ENCODE data around the gene ATP11A.

Gene ATP11A

DNA sequence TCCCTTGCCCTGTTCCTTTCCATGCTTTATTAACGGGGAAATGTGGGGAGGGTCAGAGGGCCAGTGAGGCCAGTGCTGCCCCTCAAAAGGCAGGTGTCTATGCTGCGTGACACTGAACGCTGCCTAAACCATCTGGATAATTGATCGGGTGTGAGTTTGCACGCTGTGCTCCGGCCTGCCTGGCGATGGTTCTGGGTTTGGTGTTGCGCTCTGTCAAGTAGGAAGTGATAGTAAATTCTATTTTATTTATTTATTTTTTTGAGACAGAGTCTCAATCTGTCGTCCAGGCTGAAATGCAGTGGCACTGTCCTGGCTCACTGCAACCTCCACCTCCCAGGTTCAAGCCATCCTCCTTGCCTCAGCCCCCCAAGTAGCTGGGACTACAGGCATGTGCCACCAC is 86.5 kb downstream of the ATP11A start:
- no peak for DNase-seq (ENCODE audit: low read depth)
- TF ChIP-seq, protein P1, sequence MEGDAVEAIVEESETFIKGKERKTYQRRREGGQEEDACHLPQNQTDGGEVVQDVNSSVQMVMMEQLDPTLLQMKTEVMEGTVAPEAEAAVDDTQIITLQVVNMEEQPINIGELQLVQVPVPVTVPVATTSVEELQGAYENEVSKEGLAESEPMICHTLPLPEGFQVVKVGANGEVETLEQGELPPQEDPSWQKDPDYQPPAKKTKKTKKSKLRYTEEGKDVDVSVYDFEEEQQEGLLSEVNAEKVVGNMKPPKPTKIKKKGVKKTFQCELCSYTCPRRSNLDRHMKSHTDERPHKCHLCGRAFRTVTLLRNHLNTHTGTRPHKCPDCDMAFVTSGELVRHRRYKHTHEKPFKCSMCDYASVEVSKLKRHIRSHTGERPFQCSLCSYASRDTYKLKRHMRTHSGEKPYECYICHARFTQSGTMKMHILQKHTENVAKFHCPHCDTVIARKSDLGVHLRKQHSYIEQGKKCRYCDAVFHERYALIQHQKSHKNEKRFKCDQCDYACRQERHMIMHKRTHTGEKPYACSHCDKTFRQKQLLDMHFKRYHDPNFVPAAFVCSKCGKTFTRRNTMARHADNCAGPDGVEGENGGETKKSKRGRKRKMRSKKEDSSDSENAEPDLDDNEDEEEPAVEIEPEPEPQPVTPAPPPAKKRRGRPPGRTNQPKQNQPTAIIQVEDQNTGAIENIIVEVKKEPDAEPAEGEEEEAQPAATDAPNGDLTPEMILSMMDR (IDR thresholded peaks at IDR 0.05; ENCODE audit: low read depth, low read length, missing control alignments): no peak
- H3K4me3 ChIP-seq (ENCODE audit: low read depth, low read length): no peak overlapping the region

DNA sequence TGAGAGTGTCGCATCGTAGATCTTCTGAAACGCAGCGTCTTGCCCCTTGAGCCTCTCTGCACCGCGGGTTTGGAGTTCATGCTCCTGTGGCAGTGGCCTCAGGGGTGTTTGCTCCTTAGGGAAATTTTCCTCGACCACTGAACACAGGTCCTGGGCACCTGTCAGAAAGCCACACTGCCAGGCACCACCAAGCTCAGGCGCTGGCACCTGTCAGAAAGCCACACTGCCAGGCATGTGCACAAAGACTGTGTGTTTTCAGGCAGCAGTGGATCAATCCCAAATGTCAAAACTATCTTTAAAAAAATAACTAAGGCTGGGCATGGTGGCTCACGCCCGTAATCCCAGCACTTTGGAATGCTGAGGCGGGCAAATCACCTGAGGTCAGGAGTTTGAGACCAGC is 87.1 kb downstream of the ATP11A start:
- H3K4me3 ChIP-seq (ENCODE audit: low read depth, low read length): no peak overlapping the region
- TF ChIP-seq, protein P1 (IDR thresholded peaks at IDR 0.05; ENCODE audit: low read depth, low read length, missing control alignments): no peak
- DNase-seq (ENCODE audit: low read depth): no peak

DNA sequence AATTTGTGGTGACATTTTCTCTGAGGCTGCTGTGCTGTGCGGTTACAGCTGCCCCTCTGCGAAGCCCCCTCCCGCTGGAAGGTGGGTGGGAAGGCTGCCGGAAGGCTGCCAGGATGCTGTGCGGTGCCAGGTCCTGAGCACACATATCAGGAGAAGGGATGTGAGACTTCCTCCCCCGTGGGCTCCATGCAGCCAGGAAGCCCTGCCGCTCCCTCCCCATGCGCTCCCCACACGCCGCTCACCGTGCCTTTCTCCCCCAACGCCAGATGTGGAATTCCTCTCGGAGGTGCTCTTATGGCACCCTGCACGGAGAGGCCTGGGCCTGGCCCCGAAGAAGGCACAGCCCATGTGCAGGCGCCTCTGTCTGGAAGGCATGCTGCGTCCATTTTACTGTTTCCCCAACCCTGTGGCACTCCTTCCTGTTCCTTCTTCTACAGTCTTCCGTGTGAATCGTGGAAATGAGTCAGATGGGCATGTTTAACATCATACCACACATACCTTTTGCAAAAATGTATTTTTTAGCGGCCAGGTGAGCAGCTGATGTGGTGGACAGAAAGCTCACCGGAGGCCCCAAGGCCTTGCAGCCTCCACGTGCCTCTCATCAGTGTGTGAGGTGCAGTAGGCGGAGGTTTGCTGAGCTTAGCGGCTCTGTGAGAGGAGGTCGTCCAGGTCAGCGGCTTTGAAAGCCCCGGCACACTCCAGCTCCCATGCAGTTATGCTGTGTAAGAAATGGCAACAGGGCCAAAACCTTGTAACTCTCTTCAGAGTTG is 88.0 kb downstream of the ATP11A start:
- H3K4me3 ChIP-seq (ENCODE audit: low read depth, low read length): no peak overlapping the region
- TF ChIP-seq, protein P1 (IDR thresholded peaks at IDR 0.05; ENCODE audit: low read depth, low read length, missing control alignments): no peak
- DNase-seq (ENCODE audit: low read depth): no peak

DNA sequence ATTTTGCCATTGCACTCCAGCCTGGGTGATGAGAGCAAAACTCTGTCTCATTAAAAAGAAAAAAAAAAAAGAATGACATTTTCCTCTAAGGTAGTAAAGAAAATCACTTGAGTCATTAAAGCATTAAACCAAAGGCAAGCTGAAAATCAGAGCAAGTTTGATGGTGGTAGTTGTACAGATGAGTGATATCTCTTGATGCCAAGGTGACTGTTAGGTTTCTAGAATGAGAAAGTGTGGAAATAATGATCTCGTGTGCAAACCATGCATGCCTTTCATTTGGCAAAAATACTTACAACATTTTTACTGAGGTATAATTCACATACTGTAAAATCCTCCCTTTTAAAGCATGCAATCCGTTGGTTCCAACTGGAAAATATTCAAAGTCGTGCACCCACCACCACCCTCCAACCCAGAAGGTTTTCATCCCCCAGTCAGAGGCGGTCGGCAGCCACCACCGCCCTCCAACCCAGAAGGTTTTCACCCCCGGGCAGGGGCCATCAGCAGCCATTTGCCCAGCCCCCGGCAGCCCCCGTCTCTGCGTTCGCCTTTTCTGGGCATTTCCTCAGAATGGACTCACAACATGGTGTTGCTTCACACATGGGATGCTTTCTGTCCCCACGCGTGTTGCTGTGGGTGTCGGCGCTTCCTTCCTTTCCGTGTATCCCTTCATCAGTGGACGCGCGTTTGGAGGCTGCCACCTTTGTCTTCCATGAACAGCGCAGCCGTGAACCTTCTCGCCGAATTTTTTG is 90.2 kb downstream of the ATP11A start:
- TF ChIP-seq, protein P1 (IDR thresholded peaks at IDR 0.05; ENCODE audit: low read depth, low read length, missing control alignments): no peak
- no peak for DNase-seq (ENCODE audit: low read depth)
- no peak overlapping the region for H3K4me3 ChIP-seq (ENCODE audit: low read depth, low read length)

DNA sequence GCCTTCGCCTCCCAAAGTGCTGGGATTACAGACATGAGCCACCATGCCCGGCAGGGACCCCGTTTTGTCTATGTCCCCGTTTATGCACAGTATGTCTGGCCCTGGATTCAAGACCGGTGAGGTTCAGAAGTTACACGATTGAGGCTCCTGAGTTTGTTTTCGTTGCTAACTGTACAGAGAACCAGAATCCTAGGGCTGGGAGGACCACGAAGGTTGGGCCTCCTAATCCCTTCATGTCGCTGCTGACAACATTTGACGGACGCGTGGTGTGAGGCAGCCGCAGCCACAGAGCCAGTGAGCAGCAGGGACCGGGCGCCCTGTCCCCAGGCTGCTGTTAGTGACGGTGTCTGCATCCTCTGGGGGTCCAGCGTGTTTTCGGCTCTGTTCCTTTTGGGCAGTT is 91.4 kb downstream of the ATP11A start:
- no peak overlapping the region for H3K4me3 ChIP-seq (ENCODE audit: low read depth, low read length)
- no peak for DNase-seq (ENCODE audit: low read depth)
- TF ChIP-seq, protein P1 (IDR thresholded peaks at IDR 0.05; ENCODE audit: low read depth, low read length, missing control alignments): no peak

DNA sequence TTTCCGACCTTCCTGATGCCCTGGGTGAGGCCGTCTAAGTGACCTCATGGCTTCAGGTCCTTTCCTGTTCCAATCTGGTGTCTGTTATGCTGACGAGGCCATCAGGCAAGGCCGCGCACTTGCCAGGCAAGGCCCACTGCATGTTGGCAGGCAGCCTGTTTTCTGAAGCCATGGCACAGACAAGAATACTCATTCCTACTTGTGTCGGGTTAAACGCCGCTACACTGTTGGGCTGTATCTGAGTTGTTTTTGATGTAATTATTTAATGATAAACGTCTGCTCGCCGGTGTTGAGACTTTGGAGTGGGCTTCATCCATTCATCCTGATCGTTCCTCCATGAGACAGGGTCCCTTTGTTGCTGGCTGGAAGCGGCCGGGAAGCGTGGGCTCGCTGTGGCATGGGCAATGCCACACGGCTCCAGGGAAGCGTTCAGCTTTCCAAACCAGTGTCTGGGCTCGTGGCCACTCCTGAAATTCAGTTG is 92.1 kb downstream of the ATP11A start:
- H3K4me3 ChIP-seq (ENCODE audit: low read depth, low read length): no peak overlapping the region
- no peak for DNase-seq (ENCODE audit: low read depth)
- TF ChIP-seq, protein P1 (IDR thresholded peaks at IDR 0.05; ENCODE audit: low read depth, low read length, missing control alignments): no peak
